ENCODE measurements around the gene DICER1. TPM values are rescaled to one million over a fixed set of nuclear protein-coding genes. Genes with fewer than 3 reads are reported as not detected.

The DICER1 gene
- total RNA-seq, 1 experiment from 2014 or later, result 198 TPM

DNA sequence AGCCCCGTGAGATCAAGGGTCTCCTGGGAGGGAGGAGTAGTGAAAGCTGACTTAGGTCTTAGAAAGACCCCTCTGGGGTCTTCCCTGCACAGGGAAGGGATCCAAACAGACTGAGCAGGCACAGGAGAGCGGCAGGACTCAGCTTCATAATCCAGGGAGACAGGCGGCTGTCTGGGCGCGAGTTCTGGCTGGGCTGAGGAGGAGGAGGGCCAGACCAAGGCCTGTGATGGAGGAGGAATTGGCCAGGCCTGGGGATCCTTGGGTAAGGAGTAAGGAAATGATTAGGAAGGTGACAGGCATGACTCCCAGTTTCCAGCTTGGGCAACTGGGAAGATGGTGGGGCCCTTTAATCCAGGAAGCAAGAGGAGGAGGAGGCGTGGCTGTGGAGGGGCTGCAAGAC, 93.1 kb downstream of the DICER1 start:
- H3K27me3 ChIP-seq, result no peaks in the 10 kb centered on the region
- no peak for DNase-seq
- H3K4me1 ChIP-seq, result no peaks in the 10 kb centered on the region
- H3K9me3 ChIP-seq (replicated peaks), result no peaks in the 10 kb centered on the region
- no peak overlapping the region for H3K27ac ChIP-seq
- H3K4me3 ChIP-seq, result no peak overlapping the region
- no peaks in the 10 kb centered on the region for H3K36me3 ChIP-seq

DNA sequence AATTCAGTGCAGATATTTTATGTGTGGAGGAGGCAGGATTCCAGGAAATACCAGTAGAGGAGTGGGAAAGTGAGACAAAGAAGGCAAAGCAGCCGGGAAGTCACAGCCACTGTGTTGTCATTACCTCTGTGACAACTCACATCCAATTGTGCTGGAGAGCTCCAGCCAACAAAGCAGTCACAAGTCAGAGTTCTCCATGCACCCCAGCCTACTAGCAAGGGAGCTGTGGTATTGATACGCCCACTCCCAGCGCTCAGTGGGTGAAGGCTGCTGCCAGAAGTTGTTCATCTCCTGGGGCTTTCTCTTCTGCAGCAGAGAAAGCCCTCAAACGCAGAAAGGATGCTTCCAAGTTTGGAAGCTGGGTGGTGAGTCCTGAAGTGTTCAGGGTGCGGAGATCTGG, 93.9 kb downstream of the DICER1 start:
- Histone ChIP-seq H3K27ac (no peak overlapping the region), H3K9me3 (replicated peaks) (no peaks in the 10 kb centered on the region), H3K36me3 (no peaks in the 10 kb centered on the region), H3K4me1 (no peaks in the 10 kb centered on the region), H3K27me3 (no peaks in the 10 kb centered on the region), H3K4me3 (no peak overlapping the region)
- DNase-seq, result no peak

DNA sequence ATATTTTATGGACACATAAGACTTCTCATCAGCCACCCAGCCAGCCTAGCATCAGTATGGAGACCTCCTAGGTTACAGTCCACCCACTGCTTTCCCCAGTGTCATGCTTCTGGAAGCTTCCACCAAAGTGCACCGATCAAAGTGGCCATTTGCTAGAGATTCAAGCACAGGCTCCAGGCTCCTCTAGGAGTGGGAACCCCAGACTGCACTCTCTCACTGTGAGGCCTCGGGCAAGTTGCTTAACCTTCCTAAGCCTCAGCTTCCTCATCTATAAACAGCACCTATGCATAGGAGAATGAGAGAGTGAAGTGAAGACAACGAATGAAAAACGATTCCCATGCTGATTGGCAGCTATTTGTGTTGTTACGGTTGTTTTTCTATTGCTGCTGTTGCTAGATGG, 94.4 kb downstream of the DICER1 start:
- Histone ChIP-seq H3K4me1 (no peaks in the 10 kb centered on the region), H3K36me3 (no peaks in the 10 kb centered on the region), H3K27ac (no peak overlapping the region), H3K27me3 (no peaks in the 10 kb centered on the region), H3K4me3 (no peak overlapping the region), H3K9me3 (replicated peaks) (no peaks in the 10 kb centered on the region)
- DNase-seq, result no peak

DNA sequence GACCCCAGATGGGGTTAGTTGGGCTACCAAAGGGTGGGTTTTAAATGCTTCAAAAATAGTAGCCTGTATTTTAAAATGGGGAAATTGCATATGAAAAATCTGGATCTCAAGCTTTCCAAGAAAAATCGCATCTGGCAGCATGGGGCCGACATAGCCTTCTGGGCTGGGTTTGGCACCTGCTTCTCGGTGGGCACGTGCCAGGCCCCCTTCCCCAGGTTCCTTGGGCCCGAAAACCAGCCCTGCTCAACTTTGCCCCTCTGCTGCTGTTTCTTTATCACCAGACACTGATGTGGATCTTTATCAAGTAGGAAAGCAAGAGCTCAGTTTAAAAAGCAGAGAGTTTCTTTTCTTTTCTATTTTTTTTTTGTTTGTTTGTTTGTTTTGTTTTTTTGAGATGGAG, 95.1 kb downstream of the DICER1 start:
- no peaks in the 10 kb centered on the region for H3K4me1 ChIP-seq
- no peaks in the 10 kb centered on the region for H3K27me3 ChIP-seq
- no peak for DNase-seq
- no peaks in the 10 kb centered on the region for H3K36me3 ChIP-seq
- no peak overlapping the region for H3K4me3 ChIP-seq
- H3K9me3 ChIP-seq (replicated peaks), result no peaks in the 10 kb centered on the region
- H3K27ac ChIP-seq, result no peak overlapping the region

DNA sequence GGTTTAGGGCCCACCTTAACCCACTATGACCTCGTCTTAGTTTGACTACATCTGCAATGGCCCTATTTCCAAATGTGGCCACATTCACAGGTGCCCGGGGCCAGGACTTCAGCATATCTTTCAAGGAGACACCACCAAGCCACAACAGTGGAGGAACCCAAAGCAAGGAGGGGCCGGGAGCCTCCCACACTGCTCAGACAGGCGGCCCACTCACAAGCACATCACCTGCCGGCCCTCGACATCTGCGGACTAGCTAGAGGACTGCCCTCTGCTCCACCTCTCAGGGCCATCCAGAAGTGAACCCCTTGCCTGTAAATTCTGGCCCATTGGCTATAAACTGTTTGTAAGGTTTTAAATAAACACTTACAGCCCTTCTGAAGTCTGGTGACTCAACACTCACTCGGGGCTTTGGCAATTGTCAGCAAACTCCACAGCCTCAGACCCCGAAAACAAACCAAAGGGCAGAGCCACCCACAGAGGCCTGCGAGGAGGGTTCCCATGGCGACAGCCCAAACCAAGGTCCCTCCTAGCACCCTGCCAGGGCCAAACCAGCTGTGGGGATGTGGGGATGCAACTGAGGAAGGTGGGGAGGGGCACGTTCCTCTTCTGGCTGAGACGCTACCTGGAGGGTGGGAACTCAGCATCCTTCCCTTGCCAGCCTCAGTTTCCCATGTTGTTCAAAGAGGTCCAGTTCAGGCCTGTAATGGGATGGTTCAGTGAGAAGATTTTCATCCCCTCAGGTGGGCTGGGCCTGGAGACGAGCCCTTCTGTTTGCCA, 95.8 kb downstream of the DICER1 start:
- Histone ChIP-seq H3K4me1 (no peaks in the 10 kb centered on the region; the same call in 1 of the 2 replicates), H3K4me3 (no peak overlapping the region), H3K27ac (no peak overlapping the region), H3K27me3 (no peaks in the 10 kb centered on the region), H3K36me3 (no peaks in the 10 kb centered on the region), H3K9me3 (replicated peaks) (no peaks in the 10 kb centered on the region)
- no peak for DNase-seq

DNA sequence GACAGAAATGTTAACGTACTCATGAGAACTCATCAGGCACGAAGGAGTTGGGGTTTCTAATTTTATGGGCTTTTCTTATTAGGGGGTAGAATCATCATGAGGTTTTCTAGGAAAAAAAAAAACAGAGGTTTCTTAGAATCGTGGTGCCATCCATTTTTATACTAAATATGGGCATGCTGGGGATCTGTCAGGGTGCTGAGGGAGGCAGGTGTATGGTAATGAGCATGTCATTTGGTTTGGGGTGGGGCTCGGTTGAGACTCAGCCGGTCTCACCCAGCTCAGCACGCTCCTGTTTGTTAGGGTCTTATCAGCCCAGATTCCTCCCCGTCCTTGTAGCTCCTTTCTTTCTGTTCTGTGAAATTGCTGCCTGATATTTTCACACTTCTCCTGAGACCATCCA, 98.2 kb downstream of the DICER1 start:
- Histone ChIP-seq H3K36me3 (no peaks in the 10 kb centered on the region), H3K4me3 (no peak overlapping the region), H3K4me1 (no peaks in the 10 kb centered on the region; the same call in 1 of the 2 replicates), H3K27ac (no peak overlapping the region), H3K9me3 (replicated peaks) (no peaks in the 10 kb centered on the region), H3K27me3 (no peaks in the 10 kb centered on the region)
- DNase-seq, result no peak

DNA sequence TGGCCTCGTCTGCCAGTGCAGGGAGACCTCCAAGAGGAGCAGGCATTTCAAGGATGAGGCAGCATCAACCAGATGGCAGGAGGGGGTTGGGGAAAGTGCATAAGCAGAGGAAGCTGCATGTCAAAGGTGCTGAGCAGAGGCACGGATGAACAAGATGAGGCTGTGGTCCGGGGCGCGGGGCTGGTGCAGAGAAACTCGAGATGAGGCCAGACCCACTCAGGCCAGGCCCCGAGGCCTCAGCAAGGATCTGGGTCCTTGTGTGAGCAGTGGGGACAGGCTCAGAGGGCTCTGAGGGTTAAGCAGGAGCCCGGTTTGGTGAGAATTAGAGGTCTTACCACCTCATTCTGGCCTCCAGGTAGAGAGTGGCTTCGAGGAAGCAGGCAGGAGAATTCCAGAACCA, 98.8 kb downstream of the DICER1 start:
- Histone ChIP-seq H3K36me3 (no peaks in the 10 kb centered on the region), H3K9me3 (replicated peaks) (no peaks in the 10 kb centered on the region), H3K27me3 (no peaks in the 10 kb centered on the region), H3K27ac (no peak overlapping the region), H3K4me3 (no peak overlapping the region), H3K4me1 (no peaks in the 10 kb centered on the region; the same call in 1 of the 2 replicates)
- DNase-seq, result no peak

DNA sequence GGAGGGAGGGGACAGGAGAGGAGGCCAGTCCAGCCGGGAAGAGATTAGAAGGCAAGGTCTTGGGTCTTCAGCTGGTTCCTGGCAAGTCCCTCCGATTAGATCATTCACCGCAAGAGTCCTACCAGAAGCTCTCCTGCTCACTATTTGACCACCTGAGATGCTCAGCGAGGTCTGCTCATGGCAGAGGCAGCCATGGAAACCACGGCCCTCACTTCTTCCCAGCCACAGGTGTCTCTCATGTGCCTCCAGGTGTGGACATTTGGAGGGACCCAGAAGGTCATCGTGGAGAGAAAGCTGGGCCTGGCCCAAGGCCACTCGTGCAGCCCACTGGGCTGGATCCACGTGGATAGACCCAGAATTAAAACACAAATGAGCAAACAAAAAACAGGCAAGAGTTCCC, 99.5 kb downstream of the DICER1 start:
- H3K36me3 ChIP-seq, result no peaks in the 10 kb centered on the region
- H3K27ac ChIP-seq, result no peak overlapping the region

DNA sequence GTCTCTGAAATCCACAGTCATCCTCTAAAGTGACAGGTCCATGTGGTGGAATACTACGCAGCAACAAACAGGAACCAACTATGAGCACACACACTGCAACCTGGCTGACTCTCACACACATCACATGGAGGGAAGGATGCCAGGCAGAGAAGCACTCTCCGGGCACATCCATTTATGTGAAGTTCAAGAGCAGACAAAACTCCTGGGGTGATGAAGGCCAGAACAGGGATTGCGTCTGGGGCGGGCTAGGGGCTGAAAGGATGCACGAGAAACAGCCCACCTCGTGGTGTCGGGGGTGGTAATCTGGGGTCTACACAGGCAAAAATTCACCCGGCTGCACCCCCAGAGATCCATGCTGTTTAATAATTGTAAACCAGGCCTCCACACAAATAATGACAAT, 100.2 kb downstream of the DICER1 start:
- no peak for DNase-seq
- H3K9me3 ChIP-seq (replicated peaks), result no peaks in the 10 kb centered on the region
- no peak overlapping the region for H3K27ac ChIP-seq
- no peaks in the 10 kb centered on the region; the same call in 1 of the 2 replicates for H3K4me1 ChIP-seq
- H3K27me3 ChIP-seq, result no peaks in the 10 kb centered on the region
- no peaks in the 10 kb centered on the region for H3K36me3 ChIP-seq
- no peak overlapping the region for H3K4me3 ChIP-seq

More for the DNA sequence above, 99.5 kb downstream of the DICER1 start:
- no peaks in the 10 kb centered on the region; the same call in 1 of the 2 replicates for H3K4me1 ChIP-seq
- no peaks in the 10 kb centered on the region for H3K9me3 ChIP-seq (replicated peaks)
- no peak for DNase-seq
- no peaks in the 10 kb centered on the region for H3K27me3 ChIP-seq
- H3K4me3 ChIP-seq, result no peak overlapping the region

DNA sequence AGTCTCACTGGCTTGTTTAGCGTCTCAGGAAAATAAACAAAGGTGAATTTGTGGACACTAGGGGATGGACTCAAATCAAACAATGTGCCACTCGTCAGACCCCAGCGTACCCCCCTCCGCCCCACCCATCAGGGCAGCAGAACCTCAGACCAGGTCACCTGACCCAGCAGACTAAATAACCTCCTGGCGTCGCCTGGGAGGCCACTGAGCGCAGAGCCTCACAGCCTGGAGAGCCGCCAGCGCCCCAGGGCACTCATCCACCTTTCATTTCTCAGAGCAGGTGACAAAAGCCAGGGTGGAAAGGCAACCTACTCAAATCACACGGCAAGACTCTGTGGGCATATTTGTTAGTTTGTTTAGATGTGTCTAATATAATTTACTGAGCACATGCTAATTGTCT, 100.9 kb downstream of the DICER1 start:
- DNase-seq, result peak in 1 of 2 experiments; percentile 16
- no peaks in the 10 kb centered on the region for H3K27me3 ChIP-seq

DNA sequence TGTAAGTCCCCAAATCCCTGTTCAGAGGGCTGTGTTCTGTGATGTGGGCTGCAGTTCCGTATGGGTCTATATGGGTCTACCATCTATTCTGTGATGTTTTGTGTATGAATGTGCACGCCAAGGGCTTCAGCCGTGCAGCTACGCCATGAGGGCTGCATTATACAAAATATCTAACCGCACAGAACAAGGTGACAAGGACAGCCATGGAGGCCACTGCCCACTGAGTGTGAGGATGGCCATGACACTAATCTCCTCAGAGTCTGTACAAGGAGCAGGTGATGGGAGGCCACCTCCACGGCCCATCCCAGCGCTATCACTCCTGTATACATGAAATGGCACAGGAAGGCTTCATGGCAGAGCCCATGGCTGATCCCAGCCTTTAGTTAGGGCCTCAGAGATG, 102.0 kb downstream of the DICER1 start:
- no peak for DNase-seq
- peaks cover 11% of the 10 kb centered on the region for H3K4me1 ChIP-seq
- H3K27me3 ChIP-seq, result no peaks in the 10 kb centered on the region
- H3K36me3 ChIP-seq, result no peaks in the 10 kb centered on the region
- H3K4me3 ChIP-seq, result no peak overlapping the region
- no peak overlapping the region for H3K27ac ChIP-seq
- H3K9me3 ChIP-seq (replicated peaks), result no peaks in the 10 kb centered on the region

More for the DNA sequence above, 100.9 kb downstream of the DICER1 start:
- Histone ChIP-seq H3K9me3 (replicated peaks) (no peaks in the 10 kb centered on the region), H3K4me3 (no peak overlapping the region), H3K36me3 (no peaks in the 10 kb centered on the region), H3K27ac (no peak overlapping the region), H3K4me1 (no peaks in the 10 kb centered on the region; the same call in 1 of the 2 replicates)

DNA sequence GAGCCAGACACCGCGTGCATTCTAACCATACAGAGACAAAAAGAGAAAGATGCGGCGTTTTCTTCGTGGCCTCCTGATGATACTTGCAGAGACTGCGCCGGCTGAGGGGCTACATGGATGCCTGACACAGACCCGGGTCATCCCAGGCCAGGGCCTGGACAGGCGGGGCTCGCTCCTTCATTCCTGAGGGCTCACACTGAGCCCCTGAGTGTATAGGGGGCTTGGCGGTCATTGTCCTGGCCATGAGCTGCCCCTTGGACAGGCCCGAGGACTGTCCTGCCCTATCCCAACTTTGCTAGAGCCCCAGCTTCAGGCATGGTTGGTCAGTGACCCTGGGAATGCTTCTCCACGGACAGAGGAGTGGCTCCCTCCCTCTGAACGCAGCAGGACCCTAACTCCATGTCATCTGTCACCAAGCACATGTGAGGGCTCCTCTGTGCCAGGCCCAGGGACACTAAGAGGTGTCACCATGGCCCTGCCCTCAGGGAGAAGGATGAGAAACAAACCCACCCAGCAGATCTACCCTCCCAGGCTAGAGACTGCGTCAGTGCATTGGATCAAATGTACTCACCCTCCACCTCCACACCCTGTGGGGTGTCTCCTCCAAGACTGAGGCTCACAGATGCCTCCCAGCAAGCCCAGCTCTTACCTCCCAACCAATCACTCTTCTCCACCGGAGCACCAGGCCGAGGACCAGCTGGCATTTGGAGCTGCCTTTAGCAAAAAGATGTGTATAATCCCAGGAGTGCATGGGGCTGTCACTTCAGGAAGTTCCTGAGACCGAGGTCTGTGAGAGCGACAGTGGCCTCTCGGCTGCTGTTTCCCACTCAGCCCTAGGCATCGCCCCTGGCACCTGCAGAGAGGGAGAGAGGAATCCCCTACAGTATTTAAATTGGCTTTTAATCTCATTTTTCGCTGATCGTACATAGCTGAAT, 102.7 kb downstream of the DICER1 start:
- no peak for DNase-seq
- Histone ChIP-seq H3K9me3 (replicated peaks) (no peaks in the 10 kb centered on the region), H3K4me1 (peaks cover 15% of the 10 kb centered on the region), H3K27ac (no peak overlapping the region), H3K4me3 (no peak overlapping the region), H3K36me3 (no peaks in the 10 kb centered on the region), H3K27me3 (no peaks in the 10 kb centered on the region)

DNA sequence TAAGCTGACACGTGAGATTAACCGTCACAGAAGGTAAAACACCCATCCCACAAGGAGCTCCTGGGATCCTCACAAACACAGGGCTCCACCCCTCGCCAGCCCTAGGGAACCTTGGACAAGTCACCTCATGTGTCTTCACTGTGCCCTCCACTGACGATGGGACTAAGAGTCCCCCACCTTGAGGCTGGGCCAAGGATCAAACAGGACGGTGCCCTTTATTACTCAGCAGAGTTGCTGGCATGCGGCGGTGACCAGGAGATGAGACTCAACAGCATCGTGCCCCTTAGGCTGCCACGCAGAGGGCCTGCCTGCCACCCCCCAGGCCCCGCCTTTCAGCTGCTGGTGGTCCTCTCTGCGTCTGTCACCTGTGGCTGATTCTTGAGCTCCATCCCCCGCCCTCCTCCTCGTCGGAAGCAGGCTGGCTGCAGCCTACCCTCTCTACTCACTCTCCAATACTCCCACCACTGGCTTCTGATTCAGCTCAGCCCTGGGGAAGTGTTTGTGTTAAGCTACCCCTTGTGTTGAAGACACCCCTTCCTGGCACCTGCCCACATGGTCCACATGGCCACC, 105.2 kb downstream of the DICER1 start:
- peaks cover 17% of the 10 kb centered on the region for H3K4me1 ChIP-seq
- H3K27me3 ChIP-seq, result no peaks in the 10 kb centered on the region
- DNase-seq, result no peak
- H3K36me3 ChIP-seq, result no peaks in the 10 kb centered on the region
- H3K27ac ChIP-seq, result no peak overlapping the region
- H3K4me3 ChIP-seq, result no peak overlapping the region
- no peaks in the 10 kb centered on the region for H3K9me3 ChIP-seq (replicated peaks)

DNA sequence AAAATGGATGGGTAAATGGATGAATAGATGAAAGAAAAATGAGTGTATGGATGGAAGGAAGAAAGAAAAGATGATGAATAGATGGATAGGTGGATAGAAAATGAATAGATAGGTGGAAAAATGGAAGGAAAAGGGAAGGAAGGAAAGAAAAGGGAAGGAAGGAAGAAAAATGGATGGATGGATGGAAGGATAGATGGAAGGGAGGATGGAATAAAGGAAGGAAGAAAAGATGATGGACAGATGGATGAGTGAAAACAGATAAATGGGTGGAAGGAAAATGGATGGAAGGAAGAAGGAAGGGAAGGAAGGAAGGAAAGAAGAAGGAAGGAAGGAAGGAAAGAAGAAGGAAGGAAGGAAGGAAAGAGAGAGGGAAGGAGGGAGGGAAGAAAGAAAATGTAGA, 107.4 kb downstream of the DICER1 start:
- Histone ChIP-seq H3K27ac (no peak overlapping the region), H3K4me3 (no peak overlapping the region), H3K36me3 (no peaks in the 10 kb centered on the region), H3K9me3 (replicated peaks) (no peaks in the 10 kb centered on the region), H3K4me1 (peaks cover 17% of the 10 kb centered on the region), H3K27me3 (no peaks in the 10 kb centered on the region)
- DNase-seq, result no peak

DNA sequence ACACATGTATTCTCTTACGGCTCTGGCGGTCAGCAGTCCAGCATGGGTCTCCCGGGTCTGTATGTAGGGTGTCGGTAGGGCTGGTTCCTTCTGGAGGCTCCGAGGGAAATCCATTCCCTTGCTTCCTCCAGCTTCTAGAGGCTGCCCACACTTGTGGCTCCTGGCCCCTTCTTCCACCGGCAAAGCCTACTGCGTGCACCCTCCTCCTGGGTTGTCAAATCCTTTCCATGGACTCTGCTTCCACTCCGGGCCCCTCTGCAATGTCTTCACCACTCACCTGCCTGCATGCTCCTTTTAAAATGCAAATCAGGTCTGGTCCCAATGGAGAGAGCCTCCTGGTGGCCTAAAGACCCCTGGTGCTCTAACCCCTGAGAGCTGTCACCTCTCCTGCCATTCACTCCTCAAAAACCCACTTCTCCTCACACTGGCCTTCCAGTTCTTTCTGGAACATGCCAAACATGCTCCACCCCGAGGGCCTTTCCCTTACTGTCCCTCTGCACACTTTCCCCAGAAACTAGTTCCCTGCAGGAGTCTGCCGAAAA, 108.5 kb downstream of the DICER1 start:
- Histone ChIP-seq H3K27ac (no peak overlapping the region), H3K4me1 (peaks cover 17% of the 10 kb centered on the region), H3K36me3 (no peaks in the 10 kb centered on the region), H3K9me3 (replicated peaks) (no peaks in the 10 kb centered on the region), H3K4me3 (no peak overlapping the region), H3K27me3 (no peaks in the 10 kb centered on the region)
- no peak for DNase-seq

Measured in SJCRH30 (cell line).